GM19023 (cell line): ENCODE measurements around the gene BEST2.

Experiments used
- ATAC-seq: cut with Tn5 transposase; IDR thresholded peaks from one replicate; pipeline ENCODE4 v1.9.1; 2021; ENCODE audit warnings: mild to moderate bottlenecking, moderate library complexity; ENCODE audit not compliant: unreplicated experiment

BEST2 gene

DNA sequence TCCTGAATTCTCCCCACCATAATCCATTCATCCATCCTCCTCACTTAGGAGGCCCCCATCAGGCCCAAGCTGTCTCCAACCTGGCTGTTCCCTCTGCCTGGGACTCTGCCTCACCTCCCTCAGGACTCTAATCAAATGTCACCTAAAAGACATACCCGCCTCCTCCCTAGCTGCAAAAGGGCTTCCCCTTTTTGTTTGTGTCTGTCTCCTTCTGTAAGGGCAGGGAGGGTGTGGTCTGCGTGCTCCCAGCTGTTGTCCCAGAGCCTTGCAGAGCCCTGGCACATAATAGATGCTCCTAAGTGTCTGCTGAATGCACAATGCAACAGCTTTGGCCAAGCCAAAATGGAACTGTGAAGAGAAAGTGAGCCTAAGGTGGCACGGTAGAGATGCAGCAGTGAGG, 21.5 kb upstream of the BEST2 start:
- no peak for ATAC-seq

DNA sequence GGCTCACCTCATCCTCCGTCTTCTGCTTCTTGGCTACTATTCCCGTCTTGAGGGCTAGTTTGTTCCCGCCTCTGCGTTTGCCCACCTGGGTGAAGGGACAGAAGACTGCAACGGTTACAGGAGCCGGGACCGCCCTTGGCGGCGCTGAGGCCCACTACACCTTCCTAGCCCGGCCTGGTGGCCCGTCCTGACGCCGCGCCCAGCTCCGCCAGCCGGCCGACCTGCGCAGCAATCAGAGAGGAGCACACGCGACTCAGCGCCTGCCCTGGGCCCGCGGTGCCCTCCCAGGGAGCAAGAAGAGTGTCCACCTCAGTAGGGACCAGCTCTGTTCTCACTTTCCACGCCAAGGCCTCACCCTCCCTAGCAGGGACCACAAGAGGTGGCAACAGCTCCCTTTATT, 20.3 kb upstream of the BEST2 start:
- no peak for ATAC-seq

DNA sequence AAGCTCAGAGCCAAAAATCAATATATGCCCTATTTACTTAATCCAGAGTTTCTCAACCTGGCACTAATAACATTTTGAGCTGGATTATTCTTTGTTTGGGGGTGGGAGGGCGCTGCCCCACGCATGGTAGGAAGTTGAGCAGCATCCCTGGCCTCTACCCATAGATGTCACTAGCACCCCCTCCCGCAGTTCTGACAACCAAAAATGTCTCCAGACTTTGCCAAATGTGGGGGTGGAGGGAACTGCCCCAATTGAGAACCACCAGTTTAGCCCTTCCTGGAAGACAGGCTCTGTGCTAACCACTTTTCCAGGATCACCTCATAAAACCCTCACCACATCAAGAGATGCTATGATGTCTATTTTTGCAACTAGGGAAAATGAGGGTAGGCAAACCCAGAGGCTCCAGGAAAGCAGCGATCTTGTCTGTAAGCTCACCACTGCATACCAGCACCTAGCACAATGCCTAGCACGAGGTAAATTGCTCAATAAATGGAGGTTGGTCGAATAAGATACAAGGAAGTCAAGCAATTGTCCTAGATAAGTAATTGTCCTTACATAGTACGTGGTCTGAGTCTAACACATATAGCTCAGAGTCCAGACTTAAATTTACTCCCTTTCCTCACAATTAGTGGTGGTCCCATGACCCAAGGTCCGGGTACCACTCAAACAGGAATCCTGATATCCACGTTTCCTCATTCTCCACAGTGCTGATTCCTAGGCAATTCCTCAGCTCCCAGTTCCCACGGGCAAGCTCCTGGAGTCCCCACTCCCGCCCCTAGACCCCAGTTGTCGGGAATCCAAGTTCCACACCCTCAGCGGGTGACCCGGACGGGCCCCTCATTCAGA, 18.0 kb upstream of the BEST2 start:
- ATAC-seq, result no peak

DNA sequence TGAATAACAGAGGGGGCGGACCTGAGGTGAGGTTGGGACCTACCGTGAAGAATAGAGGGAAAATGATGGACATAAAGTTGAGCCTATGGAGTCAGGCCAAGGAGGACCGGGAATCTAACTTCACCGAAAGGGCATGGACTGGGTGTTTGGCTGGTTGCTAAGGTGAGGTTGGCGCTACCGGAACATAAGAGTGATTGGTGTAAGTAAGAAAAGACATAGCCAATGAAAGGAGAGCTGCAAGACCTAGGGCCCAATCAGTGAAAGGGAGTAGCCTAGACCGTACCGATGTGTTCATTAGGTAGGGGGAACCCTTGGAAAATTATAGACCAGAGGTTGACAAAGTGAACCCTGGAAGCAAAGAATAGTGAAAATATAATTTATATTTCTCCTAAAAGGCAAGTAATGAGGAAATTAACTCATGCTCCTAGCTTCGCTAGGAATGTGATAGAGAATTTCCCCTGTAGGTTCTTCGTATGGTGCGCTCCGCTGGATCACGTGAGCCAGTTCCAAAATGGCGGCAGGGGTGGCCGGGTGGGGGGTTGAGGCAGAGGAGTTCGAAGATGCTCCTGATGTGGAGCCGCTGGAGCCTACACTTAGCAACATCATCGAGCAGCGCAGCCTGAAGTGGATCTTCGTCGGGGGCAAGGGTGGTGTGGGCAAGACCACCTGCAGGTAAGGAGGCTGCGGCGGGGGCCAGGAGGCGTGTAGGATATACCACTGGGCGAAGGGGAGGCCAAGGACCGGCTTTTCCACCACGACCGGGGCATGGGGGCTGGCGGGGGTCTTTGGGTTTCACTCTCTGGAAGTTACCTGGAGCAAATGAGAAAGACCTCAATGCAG, 14.4 kb upstream of the BEST2 start, which contains the start of gene GET3:
Gene GET3 (plus strand): TSS at position 503 of the 840 bp plus-strand sequence. CDS start 9 bp downstream, at position 512.
- ATAC-seq, result peak; percentile 72

DNA sequence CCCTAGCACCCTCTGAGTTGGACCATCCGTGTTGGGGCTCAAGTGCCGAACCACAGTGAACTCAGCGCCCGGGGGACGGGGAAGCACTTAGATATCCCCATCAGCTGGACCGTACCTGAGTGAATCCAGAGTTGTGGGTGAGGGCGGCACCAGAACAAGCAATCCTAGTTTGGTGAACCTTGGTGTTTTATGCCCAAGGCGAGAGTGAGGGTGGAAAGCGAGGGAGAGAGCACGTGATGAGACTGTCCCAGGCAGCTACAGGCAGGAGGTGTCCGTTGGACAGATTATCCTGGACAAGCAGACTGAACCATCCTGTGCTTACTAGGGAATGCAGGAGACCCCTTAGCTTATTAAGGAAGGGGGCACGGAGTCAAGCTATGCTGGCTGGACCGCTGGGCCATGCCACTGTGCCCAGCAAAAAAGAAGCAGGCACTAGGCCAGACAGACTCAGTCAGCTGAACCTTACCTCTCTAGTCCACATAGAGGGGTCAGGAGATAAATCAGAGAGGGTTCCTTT, 13.7 kb upstream of the BEST2 start:
- ATAC-seq, result no peak

DNA sequence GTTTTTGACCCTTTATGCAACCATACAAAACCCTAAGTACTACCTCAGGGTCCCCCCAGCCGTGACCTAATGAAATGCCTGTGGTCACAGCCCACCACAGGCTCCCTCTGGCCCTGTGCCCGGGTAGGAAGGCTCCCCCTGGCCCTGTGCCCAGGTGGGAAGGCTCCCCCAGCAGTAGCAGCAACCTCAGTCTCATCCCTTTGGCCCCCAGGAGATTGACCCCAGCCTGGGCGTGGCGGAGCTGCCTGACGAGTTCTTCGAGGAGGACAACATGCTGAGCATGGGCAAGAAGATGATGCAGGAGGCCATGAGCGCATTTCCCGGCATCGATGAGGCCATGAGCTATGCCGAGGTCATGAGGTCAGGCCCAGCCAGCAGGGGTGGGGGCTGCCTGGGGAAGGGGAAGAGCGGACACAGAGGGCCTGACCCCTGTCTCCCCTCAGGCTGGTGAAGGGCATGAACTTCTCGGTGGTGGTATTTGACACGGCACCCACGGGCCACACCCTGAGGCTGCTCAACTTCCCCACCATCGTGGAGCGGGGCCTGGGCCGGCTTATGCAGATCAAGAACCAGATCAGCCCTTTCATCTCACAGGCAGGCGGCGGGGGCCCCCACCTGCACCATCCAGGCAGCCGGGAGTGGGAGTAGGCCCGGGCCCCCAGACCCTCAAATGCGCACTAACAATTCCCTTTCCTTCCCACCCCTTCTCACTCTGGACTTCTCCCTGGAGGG, 6.3 kb upstream of the BEST2 start:
- ATAC-seq, result no peak

DNA sequence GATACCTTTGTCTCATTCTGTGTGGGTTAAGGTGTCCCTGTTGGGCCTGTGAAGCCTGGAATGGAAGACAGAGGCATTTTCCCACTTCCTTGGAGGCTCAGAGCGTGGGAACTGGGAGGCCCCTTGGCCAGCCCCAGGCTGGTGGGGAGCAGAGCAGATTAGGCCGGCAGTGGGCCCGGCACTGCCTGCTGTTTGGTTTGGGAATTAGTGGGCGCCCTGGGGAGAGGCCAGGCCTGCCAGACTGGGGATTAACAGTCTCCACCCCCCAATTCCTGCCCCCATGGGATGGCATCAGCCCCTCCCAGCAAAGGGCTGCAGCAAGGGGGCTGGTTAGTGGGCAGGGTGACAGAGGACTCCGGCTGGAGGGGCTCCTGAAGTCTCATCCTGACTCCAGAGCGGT, 3.1 kb upstream of the BEST2 start:
- ATAC-seq, result no peak

DNA sequence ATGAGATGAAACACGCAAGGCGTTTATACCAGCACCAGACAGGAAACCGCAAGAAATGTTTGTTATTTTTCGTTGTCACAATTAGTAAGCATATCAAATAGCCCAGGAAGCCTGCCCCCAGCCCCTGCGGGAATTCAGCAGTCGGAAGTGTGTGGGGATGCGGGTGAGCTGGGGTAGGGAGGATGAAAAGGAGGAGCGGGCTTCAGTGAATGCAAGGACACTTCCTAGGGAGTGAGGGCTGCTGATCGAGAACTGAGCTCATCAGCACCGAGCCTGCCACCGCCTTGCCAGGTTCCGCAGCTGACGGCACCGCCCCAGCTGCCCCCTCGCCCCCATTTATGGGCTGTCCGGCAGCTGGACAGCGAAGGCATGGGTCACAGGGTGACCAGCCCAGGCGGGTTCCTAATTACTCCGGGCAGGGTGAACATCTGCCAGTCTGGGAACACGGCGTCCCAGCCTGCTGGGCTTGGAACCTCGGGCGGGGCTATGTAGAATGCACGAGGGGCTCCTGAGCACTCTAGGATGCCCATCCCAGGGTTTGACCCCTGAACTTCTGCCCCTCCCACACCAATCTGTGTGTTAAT, 1.6 kb upstream of the BEST2 start:
- ATAC-seq, result no peak

DNA sequence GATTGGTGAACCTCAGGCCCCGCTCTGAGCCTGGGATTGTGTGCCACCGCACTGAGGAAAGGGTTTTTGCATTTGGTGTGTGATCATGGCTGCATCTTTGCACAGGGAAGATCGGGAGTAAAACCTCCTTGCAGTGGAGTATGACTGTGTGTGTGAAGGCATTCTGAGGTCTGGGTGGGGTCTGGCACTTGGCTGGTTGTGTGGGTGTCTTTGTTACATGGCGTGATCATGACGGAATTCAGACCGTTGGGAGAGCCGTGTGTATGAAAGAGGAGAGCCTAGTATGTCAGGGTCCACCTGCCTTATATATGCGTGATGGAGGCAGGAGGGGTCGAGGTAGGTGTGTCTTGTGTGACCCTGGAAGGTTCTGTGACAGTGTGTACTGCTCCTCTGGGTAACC, 740 bp upstream of the BEST2 start:
- no peak for ATAC-seq

DNA sequence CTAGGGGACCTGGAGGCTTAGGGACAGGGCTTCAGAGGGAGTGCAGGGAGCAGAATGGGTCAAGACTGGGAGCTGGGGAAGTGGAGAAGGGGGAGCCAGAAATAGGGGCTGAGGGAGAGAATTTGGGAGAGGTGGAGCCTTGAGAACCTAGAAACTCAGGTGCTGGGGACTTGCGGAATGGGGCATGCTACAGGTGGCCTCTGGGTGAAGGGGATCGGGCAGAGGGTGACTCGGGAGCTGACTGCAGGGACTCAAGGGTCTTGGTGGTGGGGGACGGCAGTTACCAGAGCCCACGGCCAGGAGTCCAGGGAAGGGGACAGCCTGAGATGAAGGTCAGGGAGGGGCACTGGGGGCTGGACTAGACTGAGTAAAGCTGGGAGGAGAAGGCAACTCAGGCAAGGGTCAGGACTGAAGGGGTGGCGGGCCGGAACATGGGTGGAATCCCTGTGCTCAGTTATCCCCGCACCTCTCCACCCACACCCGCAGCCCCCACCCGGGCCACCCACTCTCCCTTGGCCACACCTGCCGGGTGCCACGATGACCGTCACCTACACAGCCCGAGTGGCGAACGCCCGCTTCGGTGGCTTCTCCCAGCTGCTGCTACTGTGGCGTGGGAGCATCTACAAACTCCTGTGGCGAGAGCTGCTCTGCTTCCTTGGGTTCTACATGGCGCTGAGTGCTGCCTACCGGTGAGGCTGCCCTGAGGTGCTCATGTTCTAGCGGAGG, 628 bp downstream of the BEST2 start:
- no peak for ATAC-seq

DNA sequence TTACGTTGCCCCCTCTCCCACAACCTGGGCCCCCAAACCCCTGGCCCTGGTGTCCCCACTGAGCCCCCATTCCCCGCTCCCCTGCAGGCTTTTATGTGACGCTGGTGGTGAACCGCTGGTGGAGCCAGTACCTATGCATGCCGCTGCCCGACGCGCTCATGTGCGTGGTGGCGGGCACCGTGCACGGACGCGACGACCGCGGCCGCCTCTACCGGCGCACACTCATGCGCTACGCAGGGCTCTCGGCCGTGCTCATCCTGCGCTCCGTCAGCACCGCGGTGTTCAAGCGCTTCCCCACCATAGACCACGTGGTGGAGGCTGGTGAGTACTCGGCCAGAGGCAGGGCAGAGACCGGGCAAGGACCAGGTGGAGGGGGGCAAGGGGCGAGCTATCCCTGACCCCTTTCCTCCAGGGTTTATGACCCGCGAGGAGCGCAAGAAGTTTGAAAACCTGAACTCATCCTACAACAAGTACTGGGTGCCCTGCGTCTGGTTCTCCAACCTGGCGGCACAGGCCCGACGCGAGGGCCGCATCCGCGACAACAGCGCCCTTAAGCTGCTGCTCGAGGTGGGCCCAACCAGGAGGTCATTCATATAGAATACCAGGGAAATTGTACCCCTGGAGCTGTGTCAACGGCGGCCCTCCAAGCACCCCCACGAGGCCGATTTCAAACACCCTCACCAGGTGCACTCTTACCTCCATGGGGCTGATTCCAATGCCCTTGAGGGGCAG, 3.0 kb downstream of the BEST2 start:
- no peak for ATAC-seq

DNA sequence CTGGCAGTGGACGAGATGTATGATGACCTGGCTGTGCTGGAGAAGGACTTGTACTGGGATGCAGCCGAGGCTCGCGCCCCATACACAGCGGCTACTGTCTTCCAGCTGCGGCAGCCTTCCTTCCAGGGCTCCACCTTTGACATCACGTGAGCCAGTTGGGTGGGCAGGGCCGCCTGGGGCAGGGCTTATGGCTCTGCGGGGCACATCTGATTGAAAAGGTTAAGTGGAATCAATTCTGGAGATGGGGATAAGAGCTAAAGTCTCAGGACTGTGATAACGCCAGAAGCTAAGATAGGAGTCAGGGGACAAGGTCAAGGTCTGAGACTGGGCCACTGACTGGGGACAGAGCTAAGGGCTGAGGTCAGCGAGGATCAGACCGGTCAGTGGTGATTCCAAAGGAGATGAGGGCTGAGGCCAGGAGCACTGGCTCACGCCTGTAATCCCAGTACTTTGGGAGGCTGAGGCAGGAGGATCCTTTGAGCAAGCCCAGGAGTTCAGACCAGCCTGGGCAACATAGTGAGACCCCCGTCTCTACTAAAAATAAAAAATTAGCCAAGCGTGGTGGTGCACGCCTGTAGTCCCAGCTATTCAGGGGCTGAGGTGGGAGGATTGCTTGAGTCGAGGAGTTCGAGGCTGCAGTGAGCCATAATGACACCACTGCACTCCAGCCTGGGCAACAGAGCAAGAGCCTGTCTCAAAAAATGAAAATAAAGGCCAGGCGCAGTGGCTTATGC, 4.7 kb downstream of the BEST2 start:
- no peak for ATAC-seq

DNA sequence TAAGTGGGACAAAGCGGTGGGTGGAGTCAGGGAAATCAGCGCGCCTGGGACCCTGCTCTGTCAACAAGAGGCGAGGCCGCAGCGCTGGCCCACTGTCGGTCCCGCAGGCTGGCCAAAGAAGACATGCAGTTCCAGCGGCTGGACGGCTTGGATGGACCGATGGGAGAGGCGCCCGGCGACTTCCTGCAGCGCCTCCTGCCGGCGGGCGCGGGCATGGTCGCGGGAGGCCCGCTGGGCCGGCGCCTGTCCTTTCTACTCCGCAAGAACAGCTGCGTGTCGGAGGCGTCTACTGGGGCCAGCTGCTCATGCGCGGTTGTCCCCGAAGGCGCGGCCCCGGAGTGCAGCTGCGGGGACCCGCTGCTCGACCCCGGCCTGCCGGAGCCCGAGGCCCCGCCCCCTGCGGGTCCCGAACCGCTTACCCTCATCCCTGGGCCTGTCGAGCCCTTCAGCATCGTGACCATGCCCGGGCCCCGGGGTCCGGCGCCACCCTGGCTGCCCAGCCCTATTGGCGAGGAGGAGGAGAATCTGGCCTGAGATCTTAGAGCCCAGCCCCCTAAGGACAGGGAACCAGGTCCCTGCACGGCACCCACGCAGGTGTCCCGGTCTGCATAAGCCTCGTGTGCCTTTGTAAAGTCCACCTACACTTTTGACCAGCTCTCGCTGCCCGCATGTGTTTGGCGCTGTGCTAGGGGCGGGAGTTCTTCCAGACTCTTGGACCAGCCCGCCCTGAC, 6.1 kb downstream of the BEST2 start:
- no peak for ATAC-seq

DNA sequence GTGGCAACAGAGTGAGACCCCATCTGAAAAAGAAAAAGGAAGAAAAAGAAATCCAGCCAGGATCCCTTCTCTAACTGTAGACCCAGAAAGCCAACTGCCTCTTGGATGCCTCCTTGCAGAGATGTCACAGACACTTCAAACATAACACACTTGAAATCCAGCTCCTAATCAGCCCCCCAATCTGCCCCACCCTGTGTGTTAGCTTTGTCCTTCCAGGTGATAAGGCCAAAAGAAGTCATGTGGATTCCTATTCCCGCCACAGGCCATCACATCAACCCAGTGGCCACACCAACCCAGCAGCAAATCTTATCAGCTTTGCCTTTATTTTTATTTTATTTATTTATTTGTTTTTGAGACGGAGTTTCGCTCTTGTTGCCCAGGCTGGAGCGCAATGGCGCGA, 8.1 kb downstream of the BEST2 start:
- no peak for ATAC-seq

DNA sequence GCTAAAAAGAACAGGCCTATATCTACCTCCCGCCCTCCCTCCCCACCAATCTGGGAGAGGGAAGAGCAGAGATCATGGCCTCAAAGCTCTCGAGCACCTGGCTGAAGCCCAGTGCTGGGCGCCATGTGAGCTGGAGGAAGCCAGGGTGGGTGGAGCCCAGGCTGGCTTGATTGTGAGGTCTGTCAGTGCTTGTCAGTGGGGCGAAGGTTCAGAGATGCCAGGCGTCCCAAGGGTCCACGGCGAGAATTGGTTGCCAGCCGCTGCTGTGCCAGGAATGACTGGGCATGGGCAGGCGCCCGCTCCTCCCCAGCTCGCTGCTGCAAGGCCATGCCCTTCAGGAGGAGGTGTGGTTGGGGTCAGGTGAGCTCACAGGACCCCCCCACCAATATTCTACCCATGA, 11.5 kb downstream of the BEST2 start:
- no peak for ATAC-seq

DNA sequence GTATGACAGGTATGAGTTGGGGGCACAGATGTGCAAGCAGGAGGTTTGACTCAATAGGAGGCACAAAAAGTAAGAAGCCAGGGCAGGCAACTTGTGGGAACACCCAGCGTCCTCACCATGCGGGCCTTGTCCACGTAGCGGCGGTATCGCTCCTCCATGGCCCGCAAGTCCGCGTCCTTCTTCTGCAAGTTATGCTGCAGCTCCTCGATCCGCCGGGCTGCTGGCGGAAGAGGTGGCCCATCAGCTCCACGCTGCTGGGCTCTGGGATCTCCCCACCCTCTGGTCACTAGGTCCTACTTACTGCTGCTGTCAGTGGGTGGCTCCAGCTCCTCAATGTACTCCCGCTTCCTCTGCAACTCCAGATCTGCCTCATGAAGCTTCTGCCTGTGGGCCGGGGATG, 13.1 kb downstream of the BEST2 start:
- ATAC-seq, result no peak

DNA sequence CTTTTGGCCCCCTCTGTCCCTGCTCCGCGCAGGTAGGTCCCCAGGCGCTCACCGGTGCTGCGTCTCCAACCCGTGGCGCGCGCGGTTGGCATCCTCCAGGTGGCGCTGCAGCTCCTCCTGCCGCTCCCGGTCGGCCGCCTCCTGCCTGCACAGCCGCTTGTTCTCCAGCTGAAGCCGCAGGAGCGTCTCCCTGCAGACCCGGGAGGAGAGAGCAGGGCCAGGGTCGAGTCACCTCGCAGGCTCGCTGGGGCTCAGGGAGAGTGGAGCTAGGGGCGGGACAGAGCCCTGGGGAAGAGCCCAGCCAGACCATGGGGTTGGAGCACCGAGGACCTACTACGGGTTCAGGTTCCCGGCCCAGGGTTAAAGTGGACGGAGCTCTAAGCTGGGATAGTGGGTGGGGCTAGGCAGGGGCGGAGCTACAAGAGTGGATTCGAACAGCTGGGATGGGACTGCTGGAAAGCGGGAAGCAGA, 14.5 kb downstream of the BEST2 start:
- ATAC-seq, result no peak

DNA sequence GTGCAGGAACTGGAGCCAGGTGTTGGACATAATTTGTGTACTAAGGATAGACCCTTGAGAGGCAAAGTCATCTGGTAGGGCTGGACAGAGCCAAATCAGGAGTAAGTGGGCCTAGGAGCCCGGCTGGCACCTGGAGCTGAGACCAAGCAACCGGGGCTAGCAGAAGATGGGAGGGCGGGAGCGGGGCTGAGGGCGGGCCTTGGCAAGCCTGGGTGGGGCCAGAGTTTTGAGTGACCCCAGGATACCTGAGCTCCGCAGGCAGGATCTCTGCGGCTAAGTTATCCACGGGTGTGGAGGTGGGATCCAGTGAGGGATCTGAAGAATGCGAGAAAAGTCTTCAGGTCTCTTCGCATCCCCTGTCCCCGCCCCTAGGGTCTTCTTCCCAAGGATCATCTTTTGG, 15.6 kb downstream of the BEST2 start:
- no peak for ATAC-seq
